GM23248 (cell line): Measurements from ENCODE around the gene ALOXE3. TPM values are rescaled to one million over a fixed set of nuclear protein-coding genes. Genes with fewer than 3 reads are reported as not detected.

Experiments
- DNase-seq: peaks from one replicate; pipeline ENCODE4 v3.0.0-alpha.2; 2015
- H2AFZ ChIP-seq: fragments of 200-600 bp; sonication (generic); 2 replicates; pipeline ENCODE4 v1.6.1; 2016; ENCODE audit warnings: antibody characterized with exemption
- H3F3A ChIP-seq: fragments of 200-600 bp; sonication (generic); 2 replicates; pipeline ENCODE4 v1.6.1; 2016; ENCODE audit warnings: mild to moderate bottlenecking, antibody characterized with exemption, mixed run types; ENCODE audit not compliant: insufficient read depth
- H3K27ac ChIP-seq: fragments of 200-600 bp; sonication (generic); 2 replicates; pipeline ENCODE4 v1.5.1; 2016; ENCODE audit warnings: mild to moderate bottlenecking
- H3K27me3 ChIP-seq: fragments of 200-600 bp; sonication (generic); replicated peaks from 2 replicates; pipeline ENCODE4 v1.6.1; 2016; ENCODE audit warnings: mild to moderate bottlenecking; ENCODE audit not compliant: insufficient read depth
- H3K36me3 ChIP-seq: fragments of 200-600 bp; sonication (generic); 2 replicates; pipeline ENCODE4 v1.6.1; 2016; ENCODE audit warnings: low read depth, mild to moderate bottlenecking
- H3K4me1 ChIP-seq: fragments of 200-600 bp; sonication (generic); 2 replicates; pipeline ENCODE4 v1.6.1; 2016; ENCODE audit warnings: mild to moderate bottlenecking; ENCODE audit not compliant: insufficient read depth
- H3K4me2 ChIP-seq: fragments of 200-600 bp; sonication (generic); one replicate; pipeline ENCODE4 v1.6.1; 2016; ENCODE audit warnings: mild to moderate bottlenecking; ENCODE audit not compliant: unreplicated experiment
- H3K4me3 ChIP-seq: fragments of 200-600 bp; sonication (generic); 2 replicates; pipeline ENCODE4 v1.5.1; 2016; ENCODE audit warnings: mild to moderate bottlenecking
- H3K79me2 ChIP-seq: fragments of 200-600 bp; sonication (generic); 2 replicates; pipeline ENCODE4 v1.6.1; 2016; ENCODE audit warnings: mild to moderate bottlenecking; ENCODE audit not compliant: insufficient read depth
- H3K9ac ChIP-seq: fragments of 200-600 bp; sonication (generic); 2 replicates; pipeline ENCODE4 v1.6.1; 2016; ENCODE audit warnings: mild to moderate bottlenecking
- H3K9me2 ChIP-seq: fragments of 200-600 bp; sonication (generic); 2 replicates; pipeline ENCODE4 v1.6.1; 2016; ENCODE audit warnings: mixed run types, mild to moderate bottlenecking, moderate library complexity; ENCODE audit not compliant: insufficient read depth
- H3K9me3 ChIP-seq: fragments of 200-600 bp; sonication (generic); one replicate; pipeline ENCODE4 v1.6.1; 2017; ENCODE audit warnings: low read depth
- H4K20me1 ChIP-seq: fragments of 200-600 bp; sonication (generic); 2 replicates; pipeline ENCODE4 v1.6.0; 2016; ENCODE audit not compliant: insufficient read depth
- EZH2 ChIP-seq: fragments of 200-600 bp; sonication (generic); IDR thresholded peaks from 2 replicates; pipeline ENCODE4 v1.6.1; 2018; ENCODE audit warnings: antibody characterized with exemption, mild to moderate bottlenecking; ENCODE audit not compliant: insufficient read depth, poor library complexity, severe bottlenecking
- EZH2phosphoT487 ChIP-seq: fragments of 200-600 bp; sonication (generic); IDR thresholded peaks from 2 replicates; pipeline ENCODE4 v1.6.1; 2018; ENCODE audit warnings: antibody characterized with exemption, moderate library complexity, mild to moderate bottlenecking, low read depth; ENCODE audit not compliant: insufficient read depth
- WGBS, 2 experiments: methylation state at CpG; one replicate each; pipeline ENCODE4 v1.1.6; 2015 to 2017; ENCODE audit warnings: low lambda C conversion rate in 2 of 2, low coverage in 1 of 2; ENCODE audit errors: missing lambda C conversion rate in 2 of 2; 5-methylcytosine and 5-hydroxymethylcytosine counted together
- in situ Hi-C: fragments of 300-500 bp; cut with MboI; formaldehyde crosslinking; loops from 2 replicates; pipeline ENCODE4 v1.15.0; 2020
- polyA plus RNA-seq: library from polyadenylated mRNA; unstranded; fragments of >200 nt; fragmentation: Nextera tagmentation; extraction: Ambion mirVana; gene quantifications from 2 replicates; pipeline ENCODE4 v1.2.1, GENCODE V29; 2016
- total RNA-seq: library from RNA; depleted of rRNA; stranded (reverse); fragments of >200 nt; shearing (Covaris generic); gene quantifications from 2 replicates; pipeline ENCODE4 v1.2.3, GENCODE V29; 2014

Gene ALOXE3
- total and polyA plus RNA-seq, 2 experiments from 2014 or later: under 0.01 to 0.11 TPM

DNA sequence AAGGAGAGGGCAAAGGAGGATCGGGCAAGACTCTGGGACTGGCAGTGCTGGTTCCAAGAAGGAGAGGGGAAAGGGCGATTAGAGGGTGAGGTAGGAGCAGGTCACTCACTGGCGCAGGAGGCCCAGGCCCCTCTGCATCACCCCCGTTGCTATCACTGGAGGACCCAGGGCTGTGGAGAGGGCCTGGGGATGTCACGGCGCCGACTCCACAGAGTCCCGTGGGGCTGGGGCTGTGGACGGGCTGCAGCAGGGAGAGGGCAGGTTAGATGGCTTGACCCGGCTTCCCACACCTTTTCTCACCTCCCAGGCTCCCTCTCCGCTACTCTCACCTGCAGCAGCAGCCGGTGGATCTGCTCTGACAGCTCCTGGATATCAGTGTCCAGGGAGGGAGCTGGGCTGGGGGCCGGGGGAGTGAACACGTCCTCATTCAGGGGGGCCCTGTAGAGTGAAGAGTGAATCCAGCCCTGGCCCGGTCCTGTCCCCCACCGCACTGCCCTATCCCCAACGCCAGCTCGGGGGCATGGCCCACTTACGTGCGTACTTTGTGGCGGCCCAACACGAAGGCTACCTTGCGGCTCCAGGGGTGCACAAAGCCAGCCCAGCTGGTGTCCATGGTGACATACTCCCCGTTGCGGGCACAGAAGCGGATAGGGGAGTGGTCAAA is 29.0 kb upstream of the ALOXE3 start:
- no peak for DNase-seq
- Histone ChIP-seq H3K27ac (no peak overlapping the region), H3K36me3 (peaks cover 19% of the 10 kb centered on the region; the same call in 1 of the 2 replicates), H3K4me3 (no peak overlapping the region), H3K4me2 (no peak overlapping the region), H3F3A (peaks cover 10% of the 10 kb centered on the region), H3K9me2 (no peaks in the 10 kb centered on the region), H3K9me3 (no peaks in the 10 kb centered on the region), H3K27me3 (no peaks in the 10 kb centered on the region), H2AFZ (no peak overlapping the region), H3K9ac (no peak overlapping the region), H3K79me2 (peaks cover 17% of the 10 kb centered on the region), H3K4me1 (peaks cover 6% of the 10 kb centered on the region; the same call in 1 of the 2 replicates), H4K20me1 (no peaks in the 10 kb centered on the region)
- in situ Hi-C loops: no loop called here
- WGBS, 2 experiments: 85 to 90% methylated on average over 24 to 26 of the region's 26 CpGs
- TF ChIP-seq EZH2phosphoT487 (no peak), EZH2 (no peak)

GRCh38 chr17:8146381-8147140 is 28.2 kb upstream of the ALOXE3 start:
- Histone ChIP-seq H3K9ac (no peak overlapping the region), H2AFZ (no peak overlapping the region), H3K4me1 (peaks cover 6% of the 10 kb centered on the region; the same call in 1 of the 2 replicates), H3K9me2 (no peaks in the 10 kb centered on the region), H3K79me2 (peaks cover 17% of the 10 kb centered on the region), H3K4me3 (no peak overlapping the region), H3K36me3 (peaks cover 20% of the 10 kb centered on the region; the same call in 1 of the 2 replicates), H3K4me2 (no peak overlapping the region), H3K27ac (no peak overlapping the region), H3K27me3 (no peaks in the 10 kb centered on the region), H4K20me1 (no peaks in the 10 kb centered on the region), H3F3A (peaks cover 7% of the 10 kb centered on the region), H3K9me3 (no peaks in the 10 kb centered on the region)
- in situ Hi-C loops: no loop called here
- 89 to 92% methylated on average over 13 to 14 of the region's 14 CpGs for WGBS, 2 experiments
- TF ChIP-seq EZH2phosphoT487 (no peak), EZH2 (no peak)
- no peak for DNase-seq

DNA sequence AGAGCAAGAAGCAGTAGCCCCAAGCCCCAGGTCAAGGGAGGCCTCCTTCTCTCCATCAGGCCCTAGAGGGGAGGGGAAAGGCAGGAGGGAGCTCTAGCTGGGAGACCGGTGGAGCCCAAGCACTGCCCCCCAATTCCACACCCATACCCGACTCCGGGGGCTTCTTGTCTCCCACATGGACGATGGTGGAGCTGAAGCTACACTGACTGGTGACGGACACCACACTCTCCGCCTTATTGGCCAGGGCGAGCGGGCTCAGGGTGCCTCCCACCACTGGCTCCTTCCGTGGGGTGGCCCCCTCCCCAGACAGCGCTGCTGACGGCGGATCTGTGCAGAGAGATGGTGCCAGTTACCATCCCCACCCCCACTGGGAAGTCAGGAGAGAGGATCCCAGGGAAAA is 27.5 kb upstream of the ALOXE3 start:
- WGBS, 2 experiments: 80 to 87% methylated on average over 9 to 12 of the region's 12 CpGs
- Histone ChIP-seq H3K9me3 (no peaks in the 10 kb centered on the region), H3K79me2 (peaks cover 15% of the 10 kb centered on the region), H3K27me3 (no peaks in the 10 kb centered on the region), H3K27ac (no peak overlapping the region), H3F3A (peaks cover 7% of the 10 kb centered on the region), H3K9ac (no peak overlapping the region), H2AFZ (no peak overlapping the region), H3K4me3 (no peak overlapping the region), H3K9me2 (no peaks in the 10 kb centered on the region), H4K20me1 (no peaks in the 10 kb centered on the region), H3K36me3 (peaks cover 21% of the 10 kb centered on the region; the same call in 1 of the 2 replicates), H3K4me2 (no peak overlapping the region), H3K4me1 (peaks cover 5% of the 10 kb centered on the region; the same call in 1 of the 2 replicates)
- DNase-seq: no peak
- in situ Hi-C loops: no loop called here
- TF ChIP-seq EZH2: no peak
- no peak for TF ChIP-seq EZH2phosphoT487

GRCh38 chr17:8144401-8145231 is 26.3 kb upstream of the ALOXE3 start:
- Histone ChIP-seq H3K4me2 (no peak overlapping the region), H3K36me3 (peaks cover 25% of the 10 kb centered on the region; the same call in 1 of the 2 replicates), H3K79me2 (peaks cover 3% of the 10 kb centered on the region; the same call in 1 of the 2 replicates), H3K9me2 (no peaks in the 10 kb centered on the region), H3K4me1 (no peaks in the 10 kb centered on the region), H3K4me3 (no peak overlapping the region), H2AFZ (no peak overlapping the region), H3K9me3 (no peaks in the 10 kb centered on the region), H3F3A (peaks cover 16% of the 10 kb centered on the region), H3K27ac (no peak overlapping the region), H3K27me3 (no peaks in the 10 kb centered on the region), H3K9ac (no peak overlapping the region), H4K20me1 (no peaks in the 10 kb centered on the region)
- no peak for DNase-seq
- in situ Hi-C loops: no loop called here
- WGBS, 2 experiments: 78 to 88% methylated on average over 7 to 15 of the region's 15 CpGs
- no peak for TF ChIP-seq EZH2phosphoT487
- TF ChIP-seq EZH2: no peak
